HCT116 (cell line): ENCODE data around the gene DNPEP. TPM values are rescaled to one million over a fixed set of nuclear protein-coding genes. Genes with fewer than 3 reads are reported as not detected.

Experiments used
- ATAC-seq: fragments of 200-7000 bp; cut with Tn5 transposase; 2 replicates; pipeline ENCODE4 v1.9.1; 2020; ENCODE audit warnings: mild to moderate bottlenecking, moderate library complexity
- BruUV-seq: library from RNA; stranded (reverse); fragments of 400-500 nt; replicated peaks from 2 replicates; lab custom pipeline; 2021; lab: Mats Ljungman, UMichigan
- CTCF ChIA-PET: fragments of 300-600 bp; sonication (Branson Sonifier 250); formaldehyde crosslinking; loops from one replicate; lab custom pipeline; 2021; ENCODE audit warnings: antibody characterized with exemption; lab: Charles Lee
- POLR2A ChIA-PET: fragments of 300-600, 350-600 bp; sonication (Branson Sonifier 250); formaldehyde crosslinking; loops from one replicate; lab custom pipeline; 2021; ENCODE audit warnings: antibody characterized with exemption; lab: Charles Lee
- RAD21 ChIA-PET, 2 experiments: fragments of 300-600 bp; sonication (Branson Sonifier 250); formaldehyde crosslinking; loops; one replicate each; lab custom pipeline; 2023; ENCODE audit warnings: low total read pairs in 2 of 2; ENCODE audit not compliant: uncharacterized antibody in 2 of 2, unreplicated experiment in 2 of 2, low non-redundant PET in 1 of 2; lab: Charles Lee
- DNase-seq: peaks from one replicate; pipeline ENCODE4 v3.0.0-alpha.2; 2010; ENCODE audit warnings: low read depth, low spot score
- H2AFZ ChIP-seq: fragments of 200-600 bp; shearing (Covaris generic), sonication (generic); 2 replicates; pipeline ENCODE4 v1.6.1; 2017; ENCODE audit warnings: low read depth, mixed run types, mixed read lengths, antibody characterized with exemption, low read length; ENCODE audit not compliant: poor library complexity, severe bottlenecking
- H3K27ac ChIP-seq: 2 replicates; pipeline ENCODE4 v1.5.1; 2012; ENCODE audit warnings: low read depth, low read length
- H3K27me3 ChIP-seq: fragments of 200-600 bp; sonication (generic); 2 replicates; pipeline ENCODE4 v1.6.1; 2016; ENCODE audit warnings: mixed run types, low read length, mixed read lengths; ENCODE audit not compliant: insufficient read depth
- H3K36me3 ChIP-seq, 2 experiments: fragments of 200-500 bp in 1 of 2; fragments of 200-600 bp in 1 of 2; sonication (Bioruptor generic) in 1 of 2; sonication (generic) in 1 of 2; 2 replicates each; pipeline versions ENCODE4 v1.5.1 to v1.6.1; 2014 to 2016; ENCODE audit warnings: low read length in 2 of 2, inconsistent platforms in 1 of 2, mixed read lengths in 1 of 2, mixed run types in 1 of 2; ENCODE audit not compliant: insufficient read depth in 2 of 2, control insufficient read depth in 1 of 2
- H3K4me1 ChIP-seq, 2 experiments: fragments of 200-600 bp in 1 of 2; sonication (generic) in 1 of 2; 2 replicates each; pipeline versions ENCODE4 v1.5.1 to v1.6.1; 2012 to 2017; ENCODE audit warnings: low read length in 2 of 2, inconsistent platforms in 1 of 2, mild to moderate bottlenecking in 1 of 2, mixed read lengths in 1 of 2, mixed run types in 1 of 2, moderate library complexity in 1 of 2; ENCODE audit not compliant: insufficient read depth in 2 of 2, control insufficient read depth in 1 of 2
- H3K4me2 ChIP-seq: fragments of 200-600 bp; sonication (generic); 2 replicates; pipeline ENCODE4 v1.6.1; 2017; ENCODE audit warnings: mixed run types, low read length, mixed read lengths
- H3K4me3 ChIP-seq, 2 experiments: fragments of 200-600 bp in 1 of 2; sonication (generic) in 1 of 2; replicated peaks in 1 of 2; 2 replicates each; pipeline ENCODE4 v1.5.1; 2011 to 2016; ENCODE audit warnings: low read length in 2 of 2, control low read depth in 1 of 2, low read depth in 1 of 2, mild to moderate bottlenecking in 1 of 2, mixed read lengths in 1 of 2, mixed run types in 1 of 2
- H3K79me2 ChIP-seq: fragments of 200-600 bp; sonication (generic); 2 replicates; pipeline ENCODE4 v1.6.1; 2017; ENCODE audit warnings: mild to moderate bottlenecking, mixed run types, low read length, moderate library complexity, mixed read lengths; ENCODE audit not compliant: insufficient read depth
- H3K9ac ChIP-seq: fragments of 200-600 bp; sonication (generic); 2 replicates; pipeline ENCODE4 v1.6.1; 2016; ENCODE audit warnings: low read length, mixed read lengths
- H3K9me2 ChIP-seq: fragments of 200-600 bp; sonication (generic), shearing (Covaris generic); 2 replicates; pipeline ENCODE4 v1.6.1; 2017; ENCODE audit warnings: mixed run types, mild to moderate bottlenecking, moderate library complexity; ENCODE audit not compliant: insufficient read depth
- H3K9me3 ChIP-seq, 2 experiments: fragments of 200-500 bp in 1 of 2; fragments of 200-600 bp in 1 of 2; sonication (Bioruptor generic) in 1 of 2; sonication (generic) in 1 of 2; 2 replicates each; pipeline ENCODE4 v1.6.1; 2014 to 2017; ENCODE audit warnings: low read length in 2 of 2, mixed read lengths in 2 of 2, inconsistent platforms in 1 of 2, low read depth in 1 of 2, mild to moderate bottlenecking in 1 of 2, mixed run types in 1 of 2, moderate library complexity in 1 of 2; ENCODE audit not compliant: control insufficient read depth in 1 of 2, insufficient read depth in 1 of 2
- H4K20me1 ChIP-seq: fragments of 200-600 bp; sonication (generic), shearing (Covaris generic); 2 replicates; pipeline ENCODE4 v1.6.1; 2017; ENCODE audit warnings: mixed run types, mild to moderate bottlenecking, moderate library complexity; ENCODE audit not compliant: insufficient read depth
- ATF3 ChIP-seq: IDR thresholded peaks from 2 replicates; pipeline ENCODE4 v1.6.1; 2012
- RAD21 ChIP-seq: IDR thresholded peaks from 2 replicates; pipeline ENCODE4 v1.6.1; 2012; ENCODE audit warnings: low read depth, mild to moderate bottlenecking
- YY1 ChIP-seq: IDR thresholded peaks from 2 replicates; pipeline ENCODE4 v1.6.1; 2011; ENCODE audit warnings: low read length, low read depth, moderate library complexity, mild to moderate bottlenecking; ENCODE audit not compliant: insufficient replicate concordance; ENCODE audit errors: extremely low read depth
- intact Hi-C: fragments of 100-400 bp; cut with micrococcal nuclease; formaldehyde crosslinking; loops from 2 replicates; pipeline ENCODE4 v1.10.0; 2022
- total RNA-seq: library from RNA; stranded (reverse); gene quantifications from one replicate; pipeline ENCODE4 v1.2.1, GENCODE V29; 2021; ENCODE audit not compliant: unreplicated experiment
- TF ChIP-seq, protein P1 (sequence below), 3 experiments: fragments of 200-600 bp in 1 of 3; sonication (generic) in 1 of 3; IDR thresholded peaks in 2 of 3; conservative IDR thresholded peaks in 1 of 3; 2 replicates each; pipeline ENCODE4 v1.5.1; 2012 to 2017; ENCODE audit warnings: low read depth in 2 of 3, low read length in 2 of 3, antibody characterized with exemption in 1 of 3, borderline replicate concordance in 1 of 3, control low read depth in 1 of 3, mild to moderate bottlenecking in 1 of 3, mixed read lengths in 1 of 3, mixed run types in 1 of 3, moderate library complexity in 1 of 3; ENCODE audit not compliant: insufficient read depth in 1 of 3
- TF ChIP-seq, protein P2 (sequence below): IDR thresholded peaks from 2 replicates; pipeline ENCODE4 v1.6.1; 2012; ENCODE audit warnings: low read depth

Gene DNPEP
- total RNA-seq, 1 experiment from 2014 or later: 80.1 TPM

DNA sequence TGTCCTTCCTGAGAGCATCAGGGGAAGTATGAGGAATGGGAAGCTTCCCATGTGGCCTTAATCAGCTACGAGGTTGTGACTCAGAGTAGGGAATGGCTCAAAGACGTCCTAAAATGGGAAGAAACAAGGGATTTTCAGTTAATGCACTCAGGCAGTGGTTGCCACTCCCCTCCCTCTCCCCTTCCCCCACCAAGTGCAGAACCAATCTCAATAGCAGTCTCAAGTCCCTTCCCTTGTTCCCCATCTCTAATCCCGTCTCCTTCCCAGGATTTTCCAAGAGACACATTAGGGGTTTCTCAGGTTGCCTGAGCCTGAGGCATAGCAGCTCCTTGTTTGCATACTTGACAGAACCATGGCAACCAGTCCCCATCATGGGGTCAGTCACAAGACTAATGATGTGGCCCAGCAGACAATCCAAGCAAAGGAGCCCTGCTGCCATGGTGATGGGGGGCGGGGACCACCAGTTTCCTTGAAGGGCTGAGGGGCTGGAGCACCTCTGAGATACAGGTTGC is 36.9 kb downstream of the DNPEP start:
- Histone ChIP-seq H3K36me3 (no peaks in the 10 kb centered on the region), H3K79me2 (no peaks in the 10 kb centered on the region), H3K9me2 (no peaks in the 10 kb centered on the region), H3K27me3 (peaks cover 3% of the 10 kb centered on the region; the same call in 1 of the 2 replicates), H4K20me1 (no peaks in the 10 kb centered on the region), H3K4me2 (no peak overlapping the region)
- intact Hi-C loops: no loop called here
- CTCF ChIA-PET: interaction anchor here (1.2 to 1.7 kb wide), 3 partner anchors 13 to 371 kb away, joined by 3 to 4 read pairs (median 3); no protein-coding TSS in a partner anchor
- TF ChIP-seq RAD21 (no peak), YY1 (no peak), ATF3 (no peak)
- TF ChIP-seq, all 23 proteins: peak for 0
- RAD21 ChIA-PET: no interaction called here
- no peak overlapping the region for H2AFZ ChIP-seq
- H3K9ac ChIP-seq: no peak overlapping the region
- ATAC-seq (no peak), DNase-seq (no peak)
- POLR2A ChIA-PET: no interaction called here
- H3K4me1 ChIP-seq: no peaks in the 10 kb centered on the region
- no peaks in the 10 kb centered on the region for H3K9me3 ChIP-seq
- no TSS peak for BruUV-seq
- no peak overlapping the region for H3K4me3 ChIP-seq
- H3K27ac ChIP-seq: no peak overlapping the region

DNA sequence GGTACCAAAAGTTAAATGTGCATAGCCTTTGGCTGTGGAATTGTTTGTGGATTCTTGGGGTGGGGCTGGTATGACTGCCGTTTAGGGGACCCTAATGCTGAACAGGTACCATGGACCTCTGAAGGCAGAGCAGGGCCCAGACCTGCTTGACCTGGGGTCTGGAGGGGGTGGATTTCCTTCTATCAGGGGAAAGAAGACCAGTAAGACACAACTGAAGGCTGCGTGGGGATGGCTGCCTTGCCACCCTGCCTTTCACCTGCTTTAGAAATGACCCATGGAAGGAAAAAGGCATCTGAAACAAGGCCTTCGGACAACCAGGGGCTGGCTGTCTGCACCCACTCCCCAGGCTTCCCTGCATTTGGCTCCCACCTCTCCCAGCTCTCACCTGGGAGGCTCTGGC is 37.5 kb downstream of the DNPEP start:
- intact Hi-C loops: no loop called here
- Histone ChIP-seq H3K27me3 (peaks cover 3% of the 10 kb centered on the region; the same call in 1 of the 2 replicates), H3K9me3 (no peaks in the 10 kb centered on the region), H3K27ac (no peak overlapping the region), H3K9ac (no peak overlapping the region), H3K4me2 (no peak overlapping the region), H4K20me1 (no peaks in the 10 kb centered on the region), H3K4me3 (no peak overlapping the region), H2AFZ (no peak overlapping the region), H3K4me1 (no peaks in the 10 kb centered on the region), H3K9me2 (no peaks in the 10 kb centered on the region), H3K36me3 (no peaks in the 10 kb centered on the region), H3K79me2 (no peaks in the 10 kb centered on the region)
- TF ChIP-seq, protein P1, sequence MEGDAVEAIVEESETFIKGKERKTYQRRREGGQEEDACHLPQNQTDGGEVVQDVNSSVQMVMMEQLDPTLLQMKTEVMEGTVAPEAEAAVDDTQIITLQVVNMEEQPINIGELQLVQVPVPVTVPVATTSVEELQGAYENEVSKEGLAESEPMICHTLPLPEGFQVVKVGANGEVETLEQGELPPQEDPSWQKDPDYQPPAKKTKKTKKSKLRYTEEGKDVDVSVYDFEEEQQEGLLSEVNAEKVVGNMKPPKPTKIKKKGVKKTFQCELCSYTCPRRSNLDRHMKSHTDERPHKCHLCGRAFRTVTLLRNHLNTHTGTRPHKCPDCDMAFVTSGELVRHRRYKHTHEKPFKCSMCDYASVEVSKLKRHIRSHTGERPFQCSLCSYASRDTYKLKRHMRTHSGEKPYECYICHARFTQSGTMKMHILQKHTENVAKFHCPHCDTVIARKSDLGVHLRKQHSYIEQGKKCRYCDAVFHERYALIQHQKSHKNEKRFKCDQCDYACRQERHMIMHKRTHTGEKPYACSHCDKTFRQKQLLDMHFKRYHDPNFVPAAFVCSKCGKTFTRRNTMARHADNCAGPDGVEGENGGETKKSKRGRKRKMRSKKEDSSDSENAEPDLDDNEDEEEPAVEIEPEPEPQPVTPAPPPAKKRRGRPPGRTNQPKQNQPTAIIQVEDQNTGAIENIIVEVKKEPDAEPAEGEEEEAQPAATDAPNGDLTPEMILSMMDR (IDR thresholded peaks at IDR 0.05 in 2 of 3, conservative IDR thresholded peaks at IDR 0.05 in 1 of 3; ENCODE audit: borderline replicate concordance in 1 of 3, insufficient read depth in 1 of 3, low read depth in 2 of 3, low read length in 2 of 3): no peak
- TF ChIP-seq, protein P2, sequence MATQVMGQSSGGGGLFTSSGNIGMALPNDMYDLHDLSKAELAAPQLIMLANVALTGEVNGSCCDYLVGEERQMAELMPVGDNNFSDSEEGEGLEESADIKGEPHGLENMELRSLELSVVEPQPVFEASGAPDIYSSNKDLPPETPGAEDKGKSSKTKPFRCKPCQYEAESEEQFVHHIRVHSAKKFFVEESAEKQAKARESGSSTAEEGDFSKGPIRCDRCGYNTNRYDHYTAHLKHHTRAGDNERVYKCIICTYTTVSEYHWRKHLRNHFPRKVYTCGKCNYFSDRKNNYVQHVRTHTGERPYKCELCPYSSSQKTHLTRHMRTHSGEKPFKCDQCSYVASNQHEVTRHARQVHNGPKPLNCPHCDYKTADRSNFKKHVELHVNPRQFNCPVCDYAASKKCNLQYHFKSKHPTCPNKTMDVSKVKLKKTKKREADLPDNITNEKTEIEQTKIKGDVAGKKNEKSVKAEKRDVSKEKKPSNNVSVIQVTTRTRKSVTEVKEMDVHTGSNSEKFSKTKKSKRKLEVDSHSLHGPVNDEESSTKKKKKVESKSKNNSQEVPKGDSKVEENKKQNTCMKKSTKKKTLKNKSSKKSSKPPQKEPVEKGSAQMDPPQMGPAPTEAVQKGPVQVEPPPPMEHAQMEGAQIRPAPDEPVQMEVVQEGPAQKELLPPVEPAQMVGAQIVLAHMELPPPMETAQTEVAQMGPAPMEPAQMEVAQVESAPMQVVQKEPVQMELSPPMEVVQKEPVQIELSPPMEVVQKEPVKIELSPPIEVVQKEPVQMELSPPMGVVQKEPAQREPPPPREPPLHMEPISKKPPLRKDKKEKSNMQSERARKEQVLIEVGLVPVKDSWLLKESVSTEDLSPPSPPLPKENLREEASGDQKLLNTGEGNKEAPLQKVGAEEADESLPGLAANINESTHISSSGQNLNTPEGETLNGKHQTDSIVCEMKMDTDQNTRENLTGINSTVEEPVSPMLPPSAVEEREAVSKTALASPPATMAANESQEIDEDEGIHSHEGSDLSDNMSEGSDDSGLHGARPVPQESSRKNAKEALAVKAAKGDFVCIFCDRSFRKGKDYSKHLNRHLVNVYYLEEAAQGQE: no peak
- DNase-seq: no peak
- ChIA-PET POLR2A (no interaction called here), CTCF (interaction anchor here (1.7 kb wide), 1 partner anchor 14 kb away, joined by 4 read pairs; no protein-coding TSS in a partner anchor), RAD21 (no interaction called here)
- ATAC-seq: no peak
- BruUV-seq: no TSS peak
